Limb (tissue), 2 donors: ENCODE measurements around the gene OR52B4.
"Not testable (repeated sequence)": the region's sequence is repeated elsewhere in the genome, so short reads cannot be mapped to it uniquely, and the experiment has no call there.

Experiments
- DNase-seq, 2 donors: peaks; one replicate each; pipeline ENCODE4 v3.0.0-alpha.2; 2016; ENCODE audit errors: extremely low spot score in 2 of 2

Gene OR52B4

DNA sequence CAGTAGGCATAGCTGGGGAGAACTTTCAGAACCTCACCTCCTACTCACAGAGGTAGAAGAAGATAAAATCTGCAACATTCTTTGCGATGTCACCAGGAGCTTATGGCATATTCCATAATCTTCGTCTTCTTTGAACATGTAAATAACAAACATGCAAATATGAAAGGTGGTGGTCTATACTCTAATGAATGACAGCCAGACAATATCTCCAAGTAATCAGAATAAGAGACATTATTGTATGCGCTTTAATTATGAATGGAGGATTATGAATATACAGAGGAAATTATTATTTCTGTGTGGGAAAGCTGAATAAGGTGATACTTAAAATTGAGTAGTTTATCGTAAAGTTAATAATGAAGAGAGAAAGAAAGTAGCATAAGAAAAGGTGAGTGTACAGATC lies at the start of gene OR52B4:
Gene OR52B4, minus strand, starts transcription at position 101 of the 400 bp plus-strand sequence. Its CDS starts 91 bp downstream, at position 10.
- no peak for DNase-seq

- no peak for DNase-seq
Measured at GRCh38 chr11:4416816-4417215, 48.6 kb upstream of the OR52B4 start.

GRCh38 chr11:4416306-4416705 lies 48.1 kb upstream of the OR52B4 start:
- DNase-seq: no peak

DNA sequence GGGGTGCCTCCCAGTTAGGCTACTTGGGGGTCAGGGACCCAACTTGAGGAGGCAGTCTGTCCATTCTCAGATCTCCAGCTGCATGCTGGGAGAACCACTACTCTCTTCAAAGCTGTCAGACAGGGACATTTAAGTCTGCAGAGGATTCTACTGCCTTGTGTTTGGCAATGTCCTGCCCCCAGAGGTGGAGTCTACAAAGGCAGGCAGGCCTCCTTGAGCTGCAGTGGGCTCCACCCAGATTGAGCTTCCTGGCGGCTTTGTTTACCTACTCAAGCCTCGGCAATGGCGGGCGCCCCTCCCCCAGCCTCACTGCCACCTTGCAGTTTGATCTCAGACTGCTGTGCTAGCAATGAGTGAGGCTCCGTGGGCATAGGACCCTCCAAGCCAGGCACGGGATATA lies 38.0 kb upstream of the OR52B4 start:
- not testable (repeated sequence) for DNase-seq

GRCh38 chr11:4393858-4394223 lies 25.7 kb upstream of the OR52B4 start:
- no peak for DNase-seq

- peak; percentile 80 to 86 for DNase-seq
Measured at GRCh38 chr11:4393209-4393857, 25.1 kb upstream of the OR52B4 start, which contains the start of gene TRIM21. Gene TRIM21 (minus strand): TSS chr11:4393702. CDS start chr11:4390409, 3,293 bp downstream.

DNA sequence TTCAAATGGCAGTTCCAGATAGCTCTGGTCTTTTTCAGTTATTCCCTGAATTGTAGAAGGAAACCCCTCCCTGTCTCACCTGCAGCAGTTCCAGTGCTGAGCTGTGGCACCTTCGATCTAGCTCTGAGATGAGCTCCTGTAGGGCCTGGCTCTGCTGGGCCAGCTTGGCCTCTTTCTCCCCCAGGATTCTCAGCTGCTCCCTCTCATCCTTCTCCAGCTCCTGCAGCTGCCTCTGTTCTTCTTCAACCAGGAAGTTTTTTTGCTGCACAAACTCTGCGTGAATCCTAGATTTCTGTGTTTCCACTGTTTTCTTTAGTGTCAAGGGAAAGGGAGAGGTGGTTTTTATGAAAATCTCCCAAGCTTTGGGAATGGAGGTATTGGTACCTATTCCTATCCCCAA lies 20.0 kb upstream of the OR52B4 start:
- DNase-seq: no peak

- no peak for DNase-seq
Measured at GRCh38 chr11:4385978-4386740, 18.0 kb upstream of the OR52B4 start.

- no peak for DNase-seq
Measured at GRCh38 chr11:4381901-4382300, 13.7 kb upstream of the OR52B4 start.

DNA sequence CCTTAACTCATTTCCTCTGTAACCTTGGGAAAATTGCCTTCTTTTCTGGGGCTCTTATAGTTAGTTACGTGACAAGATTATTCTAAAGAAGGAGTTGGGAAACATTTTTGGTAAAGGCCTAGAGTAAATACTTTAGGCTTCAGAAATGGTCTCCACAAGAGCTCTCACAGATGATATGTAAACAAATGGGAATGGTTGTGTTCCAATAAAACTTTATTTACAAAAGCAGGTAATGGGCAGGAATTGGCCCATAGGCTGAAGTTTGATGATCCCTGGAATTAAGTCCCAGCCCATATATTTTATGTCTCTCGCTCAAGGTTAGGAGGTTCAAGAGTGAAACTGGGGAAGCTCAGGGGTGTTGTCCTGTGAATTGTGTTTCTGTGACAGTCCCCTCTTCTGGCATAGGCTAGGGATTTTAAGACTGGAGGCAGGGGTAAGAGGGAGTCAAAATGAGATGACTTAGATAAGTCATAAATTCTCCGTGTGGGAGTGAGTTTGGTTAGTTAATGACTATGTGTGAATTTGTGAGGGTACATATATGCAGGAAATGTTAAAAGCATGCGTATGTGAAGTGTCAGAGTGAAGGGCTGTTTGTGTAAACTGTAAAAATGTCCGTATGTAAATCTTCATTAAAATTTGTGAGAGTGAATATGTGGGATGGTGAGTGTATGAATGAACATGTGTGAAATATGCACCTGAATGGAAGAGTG lies 7.4 kb upstream of the OR52B4 start:
- no peak for DNase-seq

DNA sequence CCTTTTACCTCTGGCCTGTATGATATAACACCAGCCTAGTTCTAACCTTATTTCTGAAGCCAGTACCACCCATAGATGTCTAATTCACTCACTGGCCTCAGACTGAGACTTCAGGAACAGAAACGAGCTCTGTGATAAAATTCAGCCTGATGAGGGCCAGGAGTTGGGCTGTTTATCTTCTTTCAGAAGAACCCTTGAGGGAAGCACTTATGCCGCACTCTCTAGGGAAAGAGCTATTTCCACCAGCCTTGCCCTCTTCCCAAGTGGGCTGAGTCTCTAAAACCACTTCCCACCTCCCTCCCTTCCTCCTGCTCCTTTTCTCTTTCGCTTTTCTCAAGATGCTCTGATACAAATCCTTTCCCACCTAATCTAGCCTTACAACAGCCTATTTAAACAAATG lies 2.0 kb upstream of the OR52B4 start:
- DNase-seq: no peak

DNA sequence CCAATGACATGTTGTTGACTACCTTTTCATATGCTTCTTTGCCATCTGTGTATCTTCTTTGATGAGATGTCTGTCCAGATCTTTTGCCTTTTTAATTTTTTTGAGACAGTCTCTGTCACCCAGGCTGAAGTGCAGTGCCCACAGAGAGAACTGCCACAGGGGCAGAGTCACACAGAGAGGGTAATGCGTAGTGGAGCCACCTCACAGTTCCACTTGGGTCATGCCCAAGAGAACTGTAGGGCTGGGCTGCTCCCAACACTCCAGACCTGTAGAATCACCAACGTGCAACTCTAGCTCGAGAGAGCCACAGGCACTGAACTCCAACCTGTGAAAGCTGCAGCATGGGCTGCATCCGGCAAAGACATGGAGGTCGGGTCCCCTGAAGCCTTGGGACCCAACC lies 20.0 kb downstream of the OR52B4 start:
- not testable (repeated sequence) for DNase-seq

GRCh38 chr11:4345366-4345765 lies 22.8 kb downstream of the OR52B4 start:
- DNase-seq: not testable (repeated sequence)

GRCh38 chr11:4334356-4334755 lies 33.8 kb downstream of the OR52B4 start:
- DNase-seq: not testable (repeated sequence)
